Aorta (tissue), 5 donors: Measurements from ENCODE around the gene ALOX5AP. TPM values are rescaled to one million over a fixed set of nuclear protein-coding genes. Genes with fewer than 3 reads are reported as not detected.

Experiments
- ATAC-seq: fragments of 200-7000 bp; cut with Tn5 transposase; one replicate; pipeline ENCODE4 v1.9.1; 2022; ENCODE audit warnings: moderate library complexity; ENCODE audit not compliant: low FRiP score
- DNase-seq, 2 donors: peaks; one replicate each; pipeline ENCODE4 v3.0.0-alpha.2; 2020
- H3K27ac ChIP-seq, 2 donors: one replicate each; pipeline ENCODE4 v1.5.1; 2013; ENCODE audit warnings: low read length in 2 of 2, mild to moderate bottlenecking in 2 of 2, moderate library complexity in 2 of 2, control low read depth in 1 of 2, inconsistent platforms in 1 of 2, low read depth in 1 of 2
- H3K27me3 ChIP-seq, 2 donors: one replicate each; pipeline ENCODE4 v1.6.1; 2013; ENCODE audit warnings: control low read depth in 1 of 2, low read length in 1 of 2, mild to moderate bottlenecking in 1 of 2, moderate library complexity in 1 of 2; ENCODE audit not compliant: insufficient read depth in 2 of 2, control insufficient read depth in 1 of 2
- H3K36me3 ChIP-seq, 2 donors: one replicate each; pipeline ENCODE4 v1.6.1; 2013; ENCODE audit warnings: control low read depth in 1 of 2, low read length in 1 of 2, mild to moderate bottlenecking in 1 of 2; ENCODE audit not compliant: insufficient read depth in 2 of 2, control insufficient read depth in 1 of 2
- H3K4me1 ChIP-seq, 2 donors: one replicate each; pipeline ENCODE4 v1.6.1; 2013; ENCODE audit warnings: low read length in 2 of 2, control low read depth in 1 of 2, mild to moderate bottlenecking in 1 of 2, moderate library complexity in 1 of 2; ENCODE audit not compliant: insufficient read depth in 2 of 2, control insufficient read depth in 1 of 2
- H3K4me3 ChIP-seq, 2 donors: one replicate each; pipeline ENCODE4 v1.5.1; 2013; ENCODE audit warnings: low read length in 2 of 2, control low read depth in 1 of 2, mild to moderate bottlenecking in 1 of 2
- H3K9me3 ChIP-seq: one replicate; pipeline ENCODE4 v1.6.1; 2013; ENCODE audit warnings: mild to moderate bottlenecking, low read length; ENCODE audit not compliant: control insufficient read depth
- WGBS, 2 donors: extraction: QIAGEN DNeasy Blood & Tissue Kit; methylation state at CpG; one replicate each; pipeline ENCODE4 v1.1.7; 2013; 5-methylcytosine and 5-hydroxymethylcytosine counted together
- intact Hi-C, 2 donors: fragments of 100-400 bp; cut with DNase I; formaldehyde crosslinking; loops; one replicate each; pipeline versions ENCODE4 v1.14.2 to v1.15.0; 2022
- polyA plus RNA-seq, 2 donors: library from polyadenylated mRNA; stranded (reverse); fragments of 200-250 nt; gene quantifications; one replicate each; pipeline ENCODE4 v1.2.3, GENCODE V29; 2013
- total RNA-seq, 2 donors: library from RNA; stranded (reverse); fragmentation: NEBNext Ultra II Directional; extraction: Animal tissue kit (Norgen Biotek cat#: 25700); gene quantifications; one replicate each; pipeline ENCODE4 v1.2.1, GENCODE V29; 2021
- donor health status: healthy with polysubstance abuse.
- donor health status: Bipolar disorder and iron deficiency.
- donor health status: DM: no; HTN: no; CAD: no.
- donor health status: DM: no; HTN: no; CAD: no.
- donor health status: DM: yes; HTN: yes; CAD: no.

ALOX5AP gene
- total and polyA plus RNA-seq, 4 donors: 7.1 to 37.7 (median 33.5) TPM

GRCh38 chr13:30739237-30739528 is 3.8 kb downstream of the ALOX5AP start:
- intact Hi-C loops: no loop called here
- 99 to 100% methylated on average over 2 of the region's 2 CpGs for WGBS, 2 donors
- ATAC-seq (no peak), DNase-seq (no peak)
- no peak overlapping the region for H3K27ac ChIP-seq
- H3K27me3 ChIP-seq: no peaks in the 10 kb centered on the region
- H3K36me3 ChIP-seq: no peaks in the 10 kb centered on the region
- no peak overlapping the region for H3K4me3 ChIP-seq
- H3K4me1 ChIP-seq: peaks cover 1 to 4% of the 10 kb centered on the region in 2 donors
- H3K9me3 ChIP-seq: no peaks in the 10 kb centered on the region

GRCh38 chr13:30739761-30740642 is 4.7 kb downstream of the ALOX5AP start:
- intact Hi-C loops: loop anchor here in 1 of 2 donors (5.0 kb wide), 1 partner anchor 123 kb away; the partner anchor contains the start of gene USPL1
- no peak for DNase-seq
- H3K4me1 ChIP-seq: peaks cover 4 to 8% of the 10 kb centered on the region in 2 donors
- H3K36me3 ChIP-seq: no peaks in the 10 kb centered on the region
- WGBS, 2 donors: 57 to 61% methylated on average over 14 of the region's 14 CpGs
- ATAC-seq: no peak
- H3K27me3 ChIP-seq: no peaks in the 10 kb centered on the region
- peak overlapping the region in 1 of 2 donors; percentile 8 for H3K27ac ChIP-seq
- no peaks in the 10 kb centered on the region for H3K9me3 ChIP-seq
- H3K4me3 ChIP-seq: no peak overlapping the region

GRCh38 chr13:30742901-30743300 is 7.6 kb downstream of the ALOX5AP start:
- Histone ChIP-seq H3K36me3 (no peaks in the 10 kb centered on the region), H3K9me3 (no peaks in the 10 kb centered on the region), H3K4me1 (peaks cover 4 to 8% of the 10 kb centered on the region in 2 donors), H3K27ac (peak overlapping the region in 1 of 2 donors; percentile 87), H3K4me3 (no peak overlapping the region), H3K27me3 (no peaks in the 10 kb centered on the region)
- WGBS, 2 donors: 83 to 93% methylated on average over 6 of the region's 6 CpGs
- intact Hi-C loops: loop anchor here in 1 of 2 donors (5.0 kb wide), 1 partner anchor 126 kb away; the partner anchor contains the start of gene USPL1
- ATAC-seq (no peak), DNase-seq (no peak)

GRCh38 chr13:30743319-30744055 is 8.1 kb downstream of the ALOX5AP start:
- WGBS, 2 donors: 4 to 10% methylated on average over 4 of the region's 4 CpGs
- peaks cover 4 to 8% of the 10 kb centered on the region in 2 donors for H3K4me1 ChIP-seq
- ATAC-seq (peak; percentile 75), DNase-seq (peak; percentile 64 to 77)
- H3K27me3 ChIP-seq: no peaks in the 10 kb centered on the region
- peak overlapping the region in 1 of 2 donors; percentile 87 for H3K27ac ChIP-seq
- intact Hi-C loops: loop anchor here in 1 of 2 donors (5.0 kb wide), 1 partner anchor 126 kb away; the partner anchor contains the start of gene USPL1
- no peak overlapping the region for H3K4me3 ChIP-seq
- H3K36me3 ChIP-seq: no peaks in the 10 kb centered on the region
- H3K9me3 ChIP-seq: no peaks in the 10 kb centered on the region

- H3K27ac ChIP-seq: peak overlapping the region; percentile 39 to 85
- DNase-seq: peak; percentile 66 to 76
- no peaks in the 10 kb centered on the region for H3K9me3 ChIP-seq
- no peaks in the 10 kb centered on the region for H3K27me3 ChIP-seq
- H3K4me1 ChIP-seq: peaks cover 4 to 8% of the 10 kb centered on the region in 2 donors
- H3K36me3 ChIP-seq: no peaks in the 10 kb centered on the region
- no peak overlapping the region for H3K4me3 ChIP-seq
- intact Hi-C loops: loop anchor here in 1 of 2 donors (5.0 kb wide), 1 partner anchor 127 kb away; the partner anchor contains the start of gene USPL1
- peak; percentile 9 for ATAC-seq
- 46 to 53% methylated on average over 7 of the region's 7 CpGs for WGBS, 2 donors
Measured at GRCh38 chr13:30744056-30744680, 8.8 kb downstream of the ALOX5AP start.

- ATAC-seq (no peak), DNase-seq (no peak)
- Histone ChIP-seq H3K27me3 (no peaks in the 10 kb centered on the region), H3K36me3 (no peaks in the 10 kb centered on the region), H3K4me1 (peaks cover 4 to 8% of the 10 kb centered on the region in 2 donors), H3K4me3 (no peak overlapping the region), H3K27ac (peak overlapping the region in 1 of 2 donors; percentile 39), H3K9me3 (no peaks in the 10 kb centered on the region)
- intact Hi-C loops: loop anchor here in 1 of 2 donors (5.0 kb wide), 1 partner anchor 127 kb away; the partner anchor contains the start of gene USPL1
- 95 to 96% methylated on average over 4 of the region's 4 CpGs for WGBS, 2 donors
Measured at GRCh38 chr13:30744681-30745077, 9.3 kb downstream of the ALOX5AP start.

GRCh38 chr13:30745906-30746686 is 10.8 kb downstream of the ALOX5AP start:
- 68 to 74% methylated on average over 9 of the region's 9 CpGs for WGBS, 2 donors
- ATAC-seq (no peak), DNase-seq (no peak)
- Histone ChIP-seq H3K9me3 (no peaks in the 10 kb centered on the region), H3K27me3 (no peaks in the 10 kb centered on the region), H3K27ac (no peak overlapping the region), H3K4me1 (peaks cover 4 to 8% of the 10 kb centered on the region in 2 donors), H3K4me3 (no peak overlapping the region), H3K36me3 (no peaks in the 10 kb centered on the region)
- intact Hi-C loops: no loop called here

- Histone ChIP-seq H3K4me3 (no peak overlapping the region), H3K36me3 (no peaks in the 10 kb centered on the region), H3K9me3 (no peaks in the 10 kb centered on the region), H3K27me3 (no peaks in the 10 kb centered on the region), H3K27ac (no peak overlapping the region), H3K4me1 (peaks cover 4 to 8% of the 10 kb centered on the region in 2 donors)
- WGBS, 2 donors: 63 to 68% methylated on average over 2 of the region's 2 CpGs
- ATAC-seq (no peak), DNase-seq (no peak)
- intact Hi-C loops: no loop called here
Measured at GRCh38 chr13:30746791-30747190, 11.4 kb downstream of the ALOX5AP start.
